Suprapubic skin (tissue), 4 donors: ENCODE data around the gene SMG1.

Experiments used
- CTCF ChIP-seq, 2 donors: fragments of 200-600 bp in 1 of 2; fragments of 450-650 bp in 1 of 2; sonication (generic) in 1 of 2; IDR thresholded peaks; one replicate each; pipeline ENCODE4 v1.5.1; 2016 to 2019; ENCODE audit warnings: antibody characterized with exemption in 2 of 2, mild to moderate bottlenecking in 1 of 2, moderate library complexity in 1 of 2
- EP300 ChIP-seq: sonication (generic); formaldehyde crosslinking; IDR thresholded peaks from one replicate; pipeline ENCODE4 v1.6.1; 2017; ENCODE audit warnings: antibody characterized with exemption
- POLR2A ChIP-seq, 2 donors: fragments of 450-650 bp; IDR thresholded peaks; one replicate each; pipeline ENCODE4 v1.6.1; 2017; ENCODE audit warnings: antibody characterized with exemption in 2 of 2, mild to moderate bottlenecking in 2 of 2, moderate library complexity in 2 of 2
- POLR2AphosphoS5 ChIP-seq, 3 donors: sonication (generic); formaldehyde crosslinking; IDR thresholded peaks; one replicate each; pipeline ENCODE4 v1.6.1; 2017; ENCODE audit warnings: antibody characterized with exemption in 3 of 3

- TF ChIP-seq CTCF (IDR thresholded peaks at IDR 0.05) (no peak), POLR2A (IDR thresholded peaks at IDR 0.05) (no peak), POLR2AphosphoS5 (IDR thresholded peaks at IDR 0.05) (no peak), EP300 (no peak)
Observed at GRCh38 chr16:18804540-18804939, 121.7 kb downstream of the SMG1 start.
